HUES6 (cell line): Measurements from ENCODE around the gene TBC1D22B.
A peak's percentile ranks its signal among the peaks of the same experiment; 100 is the strongest.

Experiments used
- H3K27ac ChIP-seq: 2 replicates; pipeline ENCODE4 v1.7.0; 2013; ENCODE audit warnings: low read depth, mild to moderate bottlenecking, low read length, inconsistent platforms
- H3K27me3 ChIP-seq: 2 replicates; pipeline ENCODE4 v1.6.1; 2013; ENCODE audit warnings: low read length; ENCODE audit not compliant: control insufficient read depth, insufficient read depth
- H3K36me3 ChIP-seq: 2 replicates; pipeline ENCODE4 v1.6.1; 2013; ENCODE audit warnings: low read length; ENCODE audit not compliant: control insufficient read depth, insufficient read depth
- H3K4me1 ChIP-seq: 2 replicates; pipeline ENCODE4 v1.6.1; 2013; ENCODE audit warnings: low read length; ENCODE audit not compliant: control insufficient read depth, insufficient read depth
- H3K4me3 ChIP-seq: 2 replicates; pipeline ENCODE4 v1.5.1; 2013; ENCODE audit warnings: low read depth, low read length
- H3K9ac ChIP-seq: one replicate; pipeline ENCODE4 v1.6.1; 2013; ENCODE audit warnings: mild to moderate bottlenecking, low read length
- H3K9me3 ChIP-seq: 2 replicates; pipeline ENCODE4 v1.6.1; 2013; ENCODE audit warnings: low read depth, low read length; ENCODE audit not compliant: control insufficient read depth, insufficient read depth

TBC1D22B gene

GRCh38 chr6:37257634-37258404 lies at the start of gene TBC1D22B, which contains the start of gene TMEM217:
TSS of gene TBC1D22B (plus strand) at chr6:37257772. CDS start at chr6:37257918, 146 bp downstream.
TSS of gene TMEM217 (minus strand) at chr6:37258144. CDS start at chr6:37219030, 39,114 bp downstream.
- Histone ChIP-seq H3K27ac (peak within 1 kb of the TSS; percentile 72), H3K4me3 (peak within 1 kb of the TSS; percentile 94), H3K36me3 (no peaks in the 10 kb centered on the region), H3K9me3 (no peaks in the 10 kb centered on the region), H3K27me3 (no peaks in the 10 kb centered on the region), H3K9ac (peak within 1 kb of the TSS; percentile 89), H3K4me1 (peaks cover 10% of the 10 kb centered on the region; the same call in 1 of the 2 replicates)

GRCh38 chr6:37207903-37208456 lies 49.6 kb upstream of the TBC1D22B start:
- Histone ChIP-seq H3K4me1 (peaks cover 2% of the 10 kb centered on the region; the same call in 1 of the 2 replicates), H3K27me3 (no peaks in the 10 kb centered on the region), H3K36me3 (no peaks in the 10 kb centered on the region), H3K27ac (no peak overlapping the region), H3K9ac (no peak overlapping the region), H3K9me3 (no peaks in the 10 kb centered on the region), H3K4me3 (no peak overlapping the region)

GRCh38 chr6:37208793-37209192 lies 48.8 kb upstream of the TBC1D22B start:
- Histone ChIP-seq H3K4me1 (peaks cover 2% of the 10 kb centered on the region; the same call in 1 of the 2 replicates), H3K27ac (no peak overlapping the region), H3K4me3 (no peak overlapping the region), H3K27me3 (no peaks in the 10 kb centered on the region), H3K36me3 (no peaks in the 10 kb centered on the region), H3K9me3 (no peaks in the 10 kb centered on the region), H3K9ac (no peak overlapping the region)

- Histone ChIP-seq H3K36me3 (no peaks in the 10 kb centered on the region), H3K9me3 (no peaks in the 10 kb centered on the region), H3K4me1 (peaks cover 2% of the 10 kb centered on the region; the same call in 1 of the 2 replicates), H3K9ac (no peak overlapping the region), H3K27ac (no peak overlapping the region), H3K27me3 (no peaks in the 10 kb centered on the region), H3K4me3 (no peak overlapping the region)
These were observed 47.9 kb upstream of the TBC1D22B start for GRCh38 chr6:37209461-37210205.

GRCh38 chr6:37210313-37210968 lies 47.1 kb upstream of the TBC1D22B start:
- Histone ChIP-seq H3K27me3 (no peaks in the 10 kb centered on the region), H3K27ac (no peak overlapping the region)

GRCh38 chr6:37212268-37212667 lies 45.3 kb upstream of the TBC1D22B start:
- no peak overlapping the region for H3K27ac ChIP-seq
- no peak overlapping the region for H3K4me3 ChIP-seq
- no peaks in the 10 kb centered on the region for H3K27me3 ChIP-seq
- no peak overlapping the region for H3K9ac ChIP-seq
- H3K36me3 ChIP-seq, result no peaks in the 10 kb centered on the region
- no peaks in the 10 kb centered on the region for H3K9me3 ChIP-seq
- peaks cover 2% of the 10 kb centered on the region; the same call in 1 of the 2 replicates for H3K4me1 ChIP-seq

More at GRCh38 chr6:37210313-37210968, 47.1 kb upstream of the TBC1D22B start:
- no peaks in the 10 kb centered on the region for H3K9me3 ChIP-seq
- H3K9ac ChIP-seq, result no peak overlapping the region
- H3K4me1 ChIP-seq, result peaks cover 2% of the 10 kb centered on the region; the same call in 1 of the 2 replicates
- H3K4me3 ChIP-seq, result no peak overlapping the region
- no peaks in the 10 kb centered on the region for H3K36me3 ChIP-seq

GRCh38 chr6:37218061-37218460 lies 39.5 kb upstream of the TBC1D22B start:
- H3K9ac ChIP-seq, result no peak overlapping the region
- no peak overlapping the region for H3K27ac ChIP-seq
- no peaks in the 10 kb centered on the region for H3K36me3 ChIP-seq
- no peaks in the 10 kb centered on the region for H3K27me3 ChIP-seq
- H3K9me3 ChIP-seq, result no peaks in the 10 kb centered on the region
- H3K4me1 ChIP-seq, result peaks cover 7% of the 10 kb centered on the region
- H3K4me3 ChIP-seq, result no peak overlapping the region

- Histone ChIP-seq H3K9me3 (no peaks in the 10 kb centered on the region), H3K36me3 (no peaks in the 10 kb centered on the region), H3K9ac (no peak overlapping the region), H3K27ac (no peak overlapping the region), H3K4me1 (peaks cover 10% of the 10 kb centered on the region), H3K27me3 (no peaks in the 10 kb centered on the region), H3K4me3 (no peak overlapping the region)
These were observed 39.1 kb upstream of the TBC1D22B start for GRCh38 chr6:37218511-37218910.

GRCh38 chr6:37221585-37222124 lies 35.9 kb upstream of the TBC1D22B start:
- Histone ChIP-seq H3K4me3 (peak overlapping the region; percentile 68), H3K27me3 (no peaks in the 10 kb centered on the region), H3K9ac (peak overlapping the region; percentile 51), H3K9me3 (no peaks in the 10 kb centered on the region), H3K36me3 (no peaks in the 10 kb centered on the region), H3K4me1 (peaks cover 10% of the 10 kb centered on the region), H3K27ac (no peak overlapping the region)

GRCh38 chr6:37222125-37222967 lies 35.2 kb upstream of the TBC1D22B start:
- no peaks in the 10 kb centered on the region for H3K27me3 ChIP-seq
- H3K4me1 ChIP-seq, result peaks cover 10% of the 10 kb centered on the region
- no peaks in the 10 kb centered on the region for H3K36me3 ChIP-seq
- H3K27ac ChIP-seq, result 0 out of 2 replicates have a peak overlapping the region, but pooled peaks have one; percentile 15
- peak overlapping the region; percentile 51 for H3K9ac ChIP-seq
- peak overlapping the region; percentile 68 for H3K4me3 ChIP-seq
- H3K9me3 ChIP-seq, result no peaks in the 10 kb centered on the region
